Fibroblast of the aortic adventitia (primary cell): ENCODE measurements around the gene FAM161A. TPM values are rescaled to one million over a fixed set of nuclear protein-coding genes. Genes with fewer than 3 reads are reported as not detected.
"Not testable (repeated sequence)": the region's sequence is repeated elsewhere in the genome, so short reads cannot be mapped to it uniquely, and the experiment has no call there.

Experiments
- DNase-seq: peaks from one replicate; pipeline ENCODE4 v3.0.0-alpha.2; 2010; ENCODE audit warnings: low read depth
- H3K4me3 ChIP-seq: 2 replicates; pipeline ENCODE4 v1.5.1; 2011; ENCODE audit warnings: low read depth, mild to moderate bottlenecking, control low read depth, low read length, moderate library complexity
- total RNA-seq: library from RNA; depleted of rRNA; stranded (reverse); fragments of >200 nt; gene quantifications from 2 replicates; pipeline ENCODE4 v1.2.3, GENCODE V29; 2012; ENCODE audit warnings: low replicate concordance
- TF ChIP-seq, protein P1 (sequence below): IDR thresholded peaks from 2 replicates; pipeline ENCODE4 v1.5.1; 2011; ENCODE audit warnings: mild to moderate bottlenecking, low read length, control low read depth, inconsistent platforms; ENCODE audit not compliant: insufficient read depth

The FAM161A gene
- total RNA-seq, 1 donor = 8.1 TPM

DNA sequence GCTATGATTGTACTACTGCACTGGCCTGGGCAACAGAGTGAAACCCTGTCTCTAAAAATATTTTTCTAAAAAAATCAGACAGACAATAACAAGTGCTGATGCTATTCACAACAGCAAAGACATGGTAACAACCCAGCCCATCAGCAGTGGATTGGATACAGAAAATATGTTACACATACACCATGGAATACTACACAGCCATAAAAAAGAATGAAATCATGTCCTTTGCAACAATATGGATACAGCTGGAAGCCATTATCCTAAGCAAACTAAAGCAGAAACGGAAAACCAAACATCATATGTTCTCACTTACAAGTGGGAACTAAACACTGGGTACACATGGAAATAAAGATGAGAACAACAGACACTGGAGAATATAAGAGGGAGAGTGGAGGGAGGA, 19.9 kb downstream of the FAM161A start:
- DNase-seq = no peak
- TF ChIP-seq, protein P1, sequence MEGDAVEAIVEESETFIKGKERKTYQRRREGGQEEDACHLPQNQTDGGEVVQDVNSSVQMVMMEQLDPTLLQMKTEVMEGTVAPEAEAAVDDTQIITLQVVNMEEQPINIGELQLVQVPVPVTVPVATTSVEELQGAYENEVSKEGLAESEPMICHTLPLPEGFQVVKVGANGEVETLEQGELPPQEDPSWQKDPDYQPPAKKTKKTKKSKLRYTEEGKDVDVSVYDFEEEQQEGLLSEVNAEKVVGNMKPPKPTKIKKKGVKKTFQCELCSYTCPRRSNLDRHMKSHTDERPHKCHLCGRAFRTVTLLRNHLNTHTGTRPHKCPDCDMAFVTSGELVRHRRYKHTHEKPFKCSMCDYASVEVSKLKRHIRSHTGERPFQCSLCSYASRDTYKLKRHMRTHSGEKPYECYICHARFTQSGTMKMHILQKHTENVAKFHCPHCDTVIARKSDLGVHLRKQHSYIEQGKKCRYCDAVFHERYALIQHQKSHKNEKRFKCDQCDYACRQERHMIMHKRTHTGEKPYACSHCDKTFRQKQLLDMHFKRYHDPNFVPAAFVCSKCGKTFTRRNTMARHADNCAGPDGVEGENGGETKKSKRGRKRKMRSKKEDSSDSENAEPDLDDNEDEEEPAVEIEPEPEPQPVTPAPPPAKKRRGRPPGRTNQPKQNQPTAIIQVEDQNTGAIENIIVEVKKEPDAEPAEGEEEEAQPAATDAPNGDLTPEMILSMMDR = no peak
- H3K4me3 ChIP-seq = no peak overlapping the region

DNA sequence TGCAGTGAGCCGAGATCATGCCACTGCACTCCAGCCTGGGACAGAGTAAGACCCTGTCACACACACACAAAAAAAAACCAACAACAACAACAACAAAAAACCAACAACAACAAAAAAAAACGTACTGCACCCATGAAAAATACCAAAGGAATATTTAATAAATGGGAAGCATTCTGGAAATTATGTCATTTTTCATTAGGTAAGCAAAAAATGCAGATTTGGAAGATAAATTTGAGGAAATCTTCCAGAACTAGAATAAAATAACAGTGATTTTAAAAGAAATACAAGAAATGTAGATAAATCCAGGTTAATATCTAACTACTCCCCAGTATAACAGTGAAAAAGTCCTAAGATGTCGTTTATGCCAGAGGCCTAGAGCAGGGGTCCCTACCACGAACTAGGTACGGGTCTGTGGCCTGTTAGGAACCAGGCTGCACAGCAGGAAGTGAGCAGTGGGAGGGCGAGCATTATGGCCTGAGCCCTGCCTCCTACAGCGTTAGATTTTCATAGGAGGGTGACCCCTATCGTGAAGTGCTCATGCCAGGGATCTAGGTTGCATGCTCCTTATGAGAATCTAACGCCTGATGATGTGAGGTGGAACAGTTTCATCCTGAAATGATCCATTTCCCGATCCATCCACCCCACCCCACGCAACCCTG, 21.5 kb downstream of the FAM161A start:
- TF ChIP-seq, protein P1 = no peak
- no peak overlapping the region for H3K4me3 ChIP-seq
- no peak for DNase-seq

DNA sequence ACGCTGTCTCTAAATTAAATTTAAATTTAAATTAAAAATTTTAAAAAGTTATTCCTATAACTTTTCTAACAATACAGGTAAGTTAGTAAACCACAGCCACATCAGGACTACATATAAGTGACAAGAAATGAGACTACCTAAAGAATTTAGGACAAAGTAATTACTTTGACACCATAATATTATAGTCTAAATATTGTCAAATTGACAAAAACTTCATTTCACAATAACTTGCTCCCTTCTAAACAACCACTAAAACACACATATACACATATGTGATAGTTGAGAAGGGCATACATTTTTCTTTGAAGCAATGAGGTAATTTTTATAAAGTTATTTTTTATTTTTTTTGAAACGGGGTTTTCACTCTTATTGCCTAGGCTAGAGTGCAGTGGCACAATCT, 31.6 kb downstream of the FAM161A start:
- H3K4me3 ChIP-seq = no peak overlapping the region
- TF ChIP-seq, protein P1 = no peak
- DNase-seq = no peak

DNA sequence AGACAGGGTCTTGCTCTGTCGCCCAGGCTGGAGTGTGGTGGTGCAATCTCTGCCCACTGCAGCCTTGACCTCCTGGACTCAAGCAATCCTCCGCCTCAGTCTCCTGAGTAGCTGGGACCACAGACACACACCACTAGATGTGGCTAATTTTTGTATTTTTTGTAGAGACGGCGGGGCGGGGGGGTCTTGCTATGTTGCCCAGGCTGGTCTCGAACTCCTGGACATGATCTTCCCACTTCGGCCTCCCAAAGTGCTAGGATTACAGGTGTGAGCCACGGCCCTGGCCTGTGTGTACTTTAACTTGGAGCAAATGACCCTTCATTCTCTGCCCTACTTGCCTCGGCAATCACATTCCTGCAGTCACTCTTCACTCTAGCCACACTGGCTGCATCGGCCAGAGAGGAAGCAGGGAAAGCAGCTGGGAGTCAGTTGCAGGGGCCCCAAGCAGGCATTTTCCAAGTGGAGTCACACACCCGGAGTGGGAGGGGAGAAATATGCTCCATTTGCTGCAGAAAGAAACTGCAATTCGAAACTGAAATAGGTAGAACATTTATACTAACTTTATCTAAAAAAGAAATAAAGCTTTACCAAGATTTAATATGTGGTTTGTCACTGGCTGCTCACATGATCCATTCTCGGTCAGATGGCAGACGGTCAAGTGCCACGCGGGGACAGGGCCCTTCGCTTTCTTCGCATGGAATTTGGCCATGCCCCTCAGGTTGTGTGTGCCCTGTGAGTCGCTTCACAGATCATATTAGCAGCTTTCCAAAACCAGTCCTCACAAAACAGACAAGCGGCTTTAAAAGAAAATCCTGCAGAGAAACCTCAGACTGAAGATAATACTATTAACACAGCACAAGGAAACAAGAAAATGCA, 37.1 kb downstream of the FAM161A start:
- H3K4me3 ChIP-seq = no peak overlapping the region
- DNase-seq = no peak
- TF ChIP-seq, protein P1 = no peak

DNA sequence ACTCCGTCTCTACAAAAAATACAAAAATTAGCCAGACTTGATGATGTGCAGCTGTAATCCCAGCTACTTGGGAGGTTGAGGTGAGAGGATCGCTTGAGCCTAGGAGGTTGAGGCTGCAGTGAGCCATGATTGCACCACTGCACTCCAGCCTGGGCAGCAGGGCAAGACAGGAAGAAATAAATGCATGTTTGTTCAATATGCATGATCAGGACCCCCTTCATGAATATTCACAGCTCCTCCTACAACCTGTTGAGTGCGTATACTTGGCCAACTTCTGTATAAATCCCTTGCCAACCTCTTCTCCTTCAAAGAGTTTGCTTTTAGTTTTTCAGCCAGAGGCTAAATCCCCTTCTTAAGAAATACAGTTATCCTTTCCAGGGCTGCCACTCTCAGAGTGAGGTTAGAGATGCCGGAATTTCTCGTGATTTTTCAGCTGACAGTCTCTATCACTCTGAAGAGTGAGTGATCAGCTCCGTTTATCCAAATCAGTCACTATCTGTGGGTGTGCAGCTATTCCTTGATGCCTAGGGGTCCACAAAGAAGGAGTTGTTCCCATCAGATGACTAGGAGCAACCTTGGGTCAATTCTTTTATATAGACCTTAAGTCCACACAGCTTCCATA, 39.2 kb downstream of the FAM161A start:
- TF ChIP-seq, protein P1 = no peak
- no peak overlapping the region for H3K4me3 ChIP-seq
- no peak for DNase-seq

DNA sequence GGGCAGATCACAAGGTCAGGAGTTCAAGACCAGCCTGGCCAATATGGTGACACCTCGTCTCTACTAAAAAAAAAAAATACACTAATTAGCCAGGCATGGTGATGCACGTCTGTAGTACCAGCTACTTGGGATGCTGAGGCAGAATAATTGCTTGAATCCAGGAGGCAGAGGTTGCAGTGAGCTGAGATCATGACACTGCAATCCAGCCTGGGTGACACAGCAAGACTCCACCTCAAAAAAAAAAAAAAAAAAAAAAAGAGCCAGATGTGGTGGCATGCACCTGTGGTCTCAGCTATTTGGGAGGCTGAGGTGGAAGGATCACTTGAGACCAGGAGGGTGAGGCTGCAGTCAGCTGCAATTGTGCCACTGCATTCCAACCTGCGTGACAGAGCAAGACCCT, 40.5 kb downstream of the FAM161A start:
- H3K4me3 ChIP-seq, DNase-seq: not testable (repeated sequence)

DNA sequence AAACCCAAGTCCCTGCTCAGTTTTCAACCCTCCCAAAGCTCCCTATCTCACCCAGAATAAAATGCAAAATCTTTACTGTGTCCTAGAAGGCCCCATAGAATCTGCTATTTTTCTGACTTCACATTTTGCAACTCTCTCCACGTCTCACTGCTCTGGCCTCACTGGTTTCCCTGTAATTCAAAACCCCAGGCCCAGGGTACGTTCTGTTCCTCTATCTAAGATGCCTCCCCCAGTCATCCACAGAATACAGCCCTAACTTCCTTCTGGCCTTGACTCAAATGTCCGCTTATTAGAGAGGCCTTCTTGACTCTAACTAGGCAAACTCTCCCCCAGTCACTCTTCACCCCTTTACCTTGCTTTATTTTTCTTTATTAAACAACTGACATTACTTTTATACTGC, 42.0 kb downstream of the FAM161A start:
- TF ChIP-seq, protein P1 = no peak
- no peak for DNase-seq
- no peak overlapping the region for H3K4me3 ChIP-seq

DNA sequence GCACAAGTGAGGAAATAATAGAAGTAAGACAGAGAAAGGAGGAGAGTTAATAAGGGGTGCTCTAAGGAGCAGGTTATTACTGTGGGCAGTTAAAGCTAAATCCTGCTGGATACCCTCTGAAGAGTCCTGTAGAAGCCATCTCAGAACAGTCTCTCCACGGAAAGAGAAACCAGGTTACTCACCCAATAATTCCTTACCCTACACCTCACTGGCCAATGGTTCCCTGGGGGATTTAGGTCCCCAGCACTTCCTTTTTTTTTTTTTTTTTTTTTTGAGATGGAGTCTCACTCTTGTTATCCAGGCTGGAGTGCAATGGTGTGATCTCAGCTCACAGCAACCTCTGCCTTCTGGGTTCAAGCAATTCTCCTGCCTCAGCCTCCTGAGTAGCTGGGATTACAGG, 43.7 kb downstream of the FAM161A start:
- H3K4me3 ChIP-seq, DNase-seq: not testable (repeated sequence)

DNA sequence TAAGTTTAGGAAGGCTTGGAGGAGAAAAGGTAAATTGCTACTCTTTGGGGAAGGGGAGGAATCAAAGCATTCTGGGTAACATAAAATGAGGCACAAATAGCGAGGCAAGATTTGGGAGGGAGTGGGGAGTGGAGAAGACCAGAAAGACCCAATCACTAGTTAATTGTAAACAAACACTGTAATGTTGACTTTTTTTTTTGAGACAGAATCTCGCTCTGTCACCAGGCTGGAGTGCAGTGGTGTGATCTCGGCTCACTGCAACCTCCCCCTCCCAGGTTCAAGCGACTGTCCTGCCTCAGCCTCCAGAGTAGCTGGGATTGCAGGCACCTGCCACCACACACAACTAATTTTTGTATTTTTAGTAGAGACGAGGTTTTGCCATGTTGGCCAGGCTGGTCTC, 45.2 kb downstream of the FAM161A start:
- not testable (repeated sequence) for DNase-seq, H3K4me3 ChIP-seq
